Astrocyte of the cerebellum (primary cell): ENCODE data around the gene AFMID.

Experiments
- DNase-seq: peaks from one replicate; pipeline ENCODE4 v3.0.0-alpha.2; 2011; ENCODE audit warnings: low read depth
- H3K4me3 ChIP-seq: 2 replicates; pipeline ENCODE4 v1.5.1; 2011; ENCODE audit warnings: mild to moderate bottlenecking, low read depth, low read length, moderate library complexity
- CTCF ChIP-seq: IDR thresholded peaks from 2 replicates; pipeline ENCODE4 v1.5.1; 2012; ENCODE audit warnings: low read length, low read depth, moderate library complexity, mild to moderate bottlenecking; ENCODE audit errors: missing control alignments
- in situ Hi-C: cut with HindIII; loops from 2 replicates; pipeline ENCODE4 v1.10.0; 2017; ENCODE audit warnings: low sequenced_read_pairs

Gene AFMID

GRCh38 chr17:78236362-78237127 is 49.4 kb downstream of the AFMID start:
- no peak for DNase-seq
- in situ Hi-C loops = no loop called here

GRCh38 chr17:78237401-78238012 is 50.3 kb downstream of the AFMID start:
- no peak for TF ChIP-seq CTCF
- DNase-seq = no peak
- in situ Hi-C loops = no loop called here
- no peak overlapping the region for H3K4me3 ChIP-seq

More at GRCh38 chr17:78236362-78237127, 49.4 kb downstream of the AFMID start:
- no peak overlapping the region for H3K4me3 ChIP-seq
- no peak for TF ChIP-seq CTCF

- TF ChIP-seq CTCF = no peak
- in situ Hi-C loops = no loop called here
- DNase-seq = no peak
- H3K4me3 ChIP-seq = no peak overlapping the region
Measured at GRCh38 chr17:78238823-78239488, 51.8 kb downstream of the AFMID start.

GRCh38 chr17:78239489-78239931 is 52.3 kb downstream of the AFMID start:
- H3K4me3 ChIP-seq = no peak overlapping the region
- no peak for DNase-seq
- TF ChIP-seq CTCF = no peak
- in situ Hi-C loops = no loop called here

- no peak for TF ChIP-seq CTCF
- no peak overlapping the region for H3K4me3 ChIP-seq
- in situ Hi-C loops = no loop called here
- no peak for DNase-seq
Measured at GRCh38 chr17:78240012-78240655, 53.0 kb downstream of the AFMID start.

- H3K4me3 ChIP-seq = no peak overlapping the region
- TF ChIP-seq CTCF = no peak
- in situ Hi-C loops = no loop called here
- no peak for DNase-seq
Measured at GRCh38 chr17:78240839-78241238, 53.7 kb downstream of the AFMID start.
